RWPE2 (cell line): ENCODE data around the gene DPAGT1.

Experiments used
- ATAC-seq: fragments of 200-7000 bp; cut with Tn5 transposase; 3 replicates; pipeline ENCODE4 v1.9.1; 2021; ENCODE audit warnings: low read depth
- DNase-seq: peaks from one replicate; pipeline ENCODE4 v3.0.0-alpha.2; 2020; ENCODE audit warnings: low spot score
- H3K27ac ChIP-seq: fragments of 450-650 bp; 2 replicates; pipeline ENCODE4 v1.5.1; 2017; ENCODE audit warnings: mild to moderate bottlenecking; ENCODE audit not compliant: poor library complexity, severe bottlenecking
- H3K27me3 ChIP-seq: fragments of 250-450 bp; sonication (Bioruptor Pico); 2 replicates; pipeline ENCODE4 v1.5.1; 2021; ENCODE audit warnings: mild to moderate bottlenecking, moderate library complexity; ENCODE audit not compliant: insufficient read depth, poor library complexity, severe bottlenecking
- H3K36me3 ChIP-seq: fragments of 250-450 bp; sonication (Bioruptor Pico); 2 replicates; pipeline ENCODE4 v1.5.1; 2020; ENCODE audit warnings: low read depth, mild to moderate bottlenecking, moderate library complexity
- H3K4me1 ChIP-seq: fragments of 250-450 bp; sonication (Bioruptor Pico); 2 replicates; pipeline ENCODE4 v1.5.1; 2021; ENCODE audit warnings: mild to moderate bottlenecking, moderate library complexity; ENCODE audit not compliant: insufficient read depth, poor library complexity, severe bottlenecking
- H3K4me3 ChIP-seq: fragments of 250-450 bp; sonication (Bioruptor Pico); 2 replicates; pipeline ENCODE4 v1.5.1; 2021; ENCODE audit warnings: mild to moderate bottlenecking, moderate library complexity; ENCODE audit not compliant: severe bottlenecking
- H3K9me3 ChIP-seq: fragments of 250-450 bp; sonication (Bioruptor Pico); 2 replicates; pipeline ENCODE4 v1.5.1; 2021; ENCODE audit warnings: mild to moderate bottlenecking, moderate library complexity; ENCODE audit not compliant: severe bottlenecking
- TF ChIP-seq, protein P1 (sequence below): fragments of 450-650 bp; IDR thresholded peaks from one replicate; pipeline ENCODE4 v1.5.1; 2017; ENCODE audit warnings: mild to moderate bottlenecking, moderate library complexity; ENCODE audit not compliant: poor library complexity, severe bottlenecking

The DPAGT1 gene

DNA sequence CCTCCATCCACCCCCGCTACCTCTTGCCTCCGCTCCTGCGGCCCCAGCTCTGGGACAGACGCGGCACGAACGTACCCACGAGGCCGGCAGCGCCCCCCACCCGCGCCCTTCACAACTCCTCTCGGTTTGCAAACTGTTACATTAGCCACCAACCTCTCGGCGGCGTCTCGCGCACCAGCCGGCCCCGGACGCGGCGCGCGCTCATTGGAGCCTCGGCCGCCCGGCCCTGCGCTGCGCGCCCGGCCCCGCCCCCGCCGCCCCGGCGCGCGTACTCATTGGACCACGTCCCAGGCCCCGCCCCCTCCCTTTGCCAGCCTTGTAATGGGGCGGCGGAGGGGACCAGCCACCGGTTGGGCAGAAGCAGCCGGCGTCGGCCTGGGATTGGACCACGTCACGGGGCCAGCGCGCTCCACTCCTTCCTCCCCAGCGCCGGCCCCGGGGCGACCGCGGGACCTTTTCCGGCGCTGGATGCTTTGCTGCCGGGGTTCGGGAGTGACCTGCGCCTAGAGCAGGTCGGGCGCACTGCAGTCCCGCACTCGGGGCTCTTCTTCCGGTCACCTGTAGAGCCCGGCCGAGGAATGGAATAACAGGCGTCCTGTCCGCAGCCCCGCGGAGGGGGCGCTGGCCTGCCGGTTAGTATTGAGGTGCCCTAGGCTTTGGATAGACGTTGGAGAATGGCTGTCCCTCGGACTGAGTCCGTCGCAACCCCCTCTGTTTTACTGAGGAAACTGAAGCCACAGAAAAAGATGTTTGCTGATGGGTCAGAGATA, 44.5 kb downstream of the DPAGT1 start, which contains the start of gene HYOU1:
TSS of gene HYOU1 (minus strand) at position 206 of the 770 bp plus-strand sequence. CDS start 1,045 bp downstream, outside the sequence.
- no peaks in the 10 kb centered on the region for H3K9me3 ChIP-seq
- DNase-seq (peak; percentile 99), ATAC-seq (peak; percentile 91)
- peaks cover 7% of the 10 kb centered on the region for H3K4me1 ChIP-seq
- no peaks in the 10 kb centered on the region for H3K27me3 ChIP-seq
- peak within 1 kb of the TSS; percentile 61 for H3K27ac ChIP-seq
- peak within 1 kb of the TSS; percentile 97 for H3K4me3 ChIP-seq
- H3K36me3 ChIP-seq: peaks cover 40% of the 10 kb centered on the region
- TF ChIP-seq, protein P1, sequence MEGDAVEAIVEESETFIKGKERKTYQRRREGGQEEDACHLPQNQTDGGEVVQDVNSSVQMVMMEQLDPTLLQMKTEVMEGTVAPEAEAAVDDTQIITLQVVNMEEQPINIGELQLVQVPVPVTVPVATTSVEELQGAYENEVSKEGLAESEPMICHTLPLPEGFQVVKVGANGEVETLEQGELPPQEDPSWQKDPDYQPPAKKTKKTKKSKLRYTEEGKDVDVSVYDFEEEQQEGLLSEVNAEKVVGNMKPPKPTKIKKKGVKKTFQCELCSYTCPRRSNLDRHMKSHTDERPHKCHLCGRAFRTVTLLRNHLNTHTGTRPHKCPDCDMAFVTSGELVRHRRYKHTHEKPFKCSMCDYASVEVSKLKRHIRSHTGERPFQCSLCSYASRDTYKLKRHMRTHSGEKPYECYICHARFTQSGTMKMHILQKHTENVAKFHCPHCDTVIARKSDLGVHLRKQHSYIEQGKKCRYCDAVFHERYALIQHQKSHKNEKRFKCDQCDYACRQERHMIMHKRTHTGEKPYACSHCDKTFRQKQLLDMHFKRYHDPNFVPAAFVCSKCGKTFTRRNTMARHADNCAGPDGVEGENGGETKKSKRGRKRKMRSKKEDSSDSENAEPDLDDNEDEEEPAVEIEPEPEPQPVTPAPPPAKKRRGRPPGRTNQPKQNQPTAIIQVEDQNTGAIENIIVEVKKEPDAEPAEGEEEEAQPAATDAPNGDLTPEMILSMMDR: peak; percentile 27

DNA sequence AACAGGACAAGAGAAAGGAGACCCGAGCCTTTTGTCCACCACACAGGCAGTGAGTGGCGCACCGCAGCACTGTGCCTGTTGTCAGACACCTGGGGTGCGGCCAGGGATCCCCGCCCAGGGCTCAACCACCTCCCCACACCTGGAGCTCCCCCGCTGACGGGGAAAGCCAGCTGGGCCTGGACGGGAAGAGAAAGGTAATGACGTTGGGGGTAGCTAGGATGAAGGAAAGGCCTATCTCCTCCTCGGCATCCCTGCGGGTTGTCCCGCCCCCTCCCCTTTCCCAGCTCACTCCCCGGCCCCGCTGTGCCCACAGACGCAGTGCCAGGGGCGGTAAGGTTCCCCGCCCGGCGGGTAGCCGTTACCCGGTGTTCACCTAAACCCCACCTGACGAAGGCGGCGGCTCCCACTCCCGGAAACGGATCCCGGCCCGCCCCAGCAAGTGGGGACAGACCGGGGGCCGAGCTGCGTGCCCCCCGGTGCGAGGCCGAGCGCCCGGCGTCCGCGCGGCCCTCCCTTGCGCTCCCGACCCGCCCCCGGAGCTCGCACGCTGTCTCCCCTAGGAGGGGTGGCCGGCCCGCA, 45.1 kb downstream of the DPAGT1 start:
- peak overlapping the region; percentile 97 for H3K4me3 ChIP-seq
- peak overlapping the region; percentile 61 for H3K27ac ChIP-seq
- H3K27me3 ChIP-seq: no peaks in the 10 kb centered on the region
- DNase-seq (no peak), ATAC-seq (peak; percentile 33)
- H3K36me3 ChIP-seq: peaks cover 47% of the 10 kb centered on the region
- H3K9me3 ChIP-seq: no peaks in the 10 kb centered on the region
- peaks cover 7% of the 10 kb centered on the region for H3K4me1 ChIP-seq
- TF ChIP-seq, protein P1: no peak

DNA sequence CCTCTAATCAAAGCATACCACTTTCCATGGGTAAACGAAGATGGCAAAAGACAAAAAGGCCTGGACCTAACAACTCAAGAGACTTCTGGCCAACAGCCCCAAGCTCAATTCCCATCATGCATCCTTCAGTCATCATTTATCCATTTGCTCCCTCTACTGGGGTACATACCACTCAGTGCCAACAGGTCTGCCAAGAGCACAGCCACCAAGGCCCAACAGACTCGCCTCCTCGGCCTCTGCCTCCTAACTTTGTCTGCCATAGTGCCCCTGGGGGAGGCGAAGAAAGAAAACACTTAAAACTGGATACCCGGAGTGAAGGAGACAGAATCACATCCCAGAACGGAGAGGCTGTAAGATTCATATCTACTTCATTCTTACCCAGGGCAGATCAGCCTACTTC, 45.8 kb downstream of the DPAGT1 start:
- Histone ChIP-seq H3K27ac (peak overlapping the region; percentile 61), H3K4me3 (peak overlapping the region; percentile 97), H3K27me3 (no peaks in the 10 kb centered on the region), H3K36me3 (peaks cover 53% of the 10 kb centered on the region), H3K4me1 (peaks cover 7% of the 10 kb centered on the region), H3K9me3 (no peaks in the 10 kb centered on the region)
- no peak for ATAC-seq
- DNase-seq: no peak
- TF ChIP-seq, protein P1: no peak

- peaks cover 7% of the 10 kb centered on the region for H3K4me1 ChIP-seq
- no peak for ATAC-seq
- no peak overlapping the region for H3K4me3 ChIP-seq
- peaks cover 67% of the 10 kb centered on the region for H3K36me3 ChIP-seq
- no peak for DNase-seq
- TF ChIP-seq, protein P1: no peak
- H3K9me3 ChIP-seq: no peaks in the 10 kb centered on the region
- no peak overlapping the region for H3K27ac ChIP-seq
- no peaks in the 10 kb centered on the region for H3K27me3 ChIP-seq
Observed at GRCh38 chr11:119054418-119054817, 47.2 kb downstream of the DPAGT1 start.
